ENCODE measurements around the gene KDM3B.

Gene KDM3B

GRCh38 chr5:138450971-138451370 lies 98.5 kb downstream of the KDM3B start:
- no peak for DNase-seq

GRCh38 chr5:138452720-138453119 lies 100.2 kb downstream of the KDM3B start:
- DNase-seq = no peak

- DNase-seq = no peak
These were observed 101.1 kb downstream of the KDM3B start for GRCh38 chr5:138453590-138453989.

GRCh38 chr5:138454121-138454520 lies 101.6 kb downstream of the KDM3B start:
- no peak for DNase-seq

GRCh38 chr5:138455232-138455930 lies 102.9 kb downstream of the KDM3B start:
- DNase-seq = no peak

- no peak for DNase-seq
These were observed 105.2 kb downstream of the KDM3B start for GRCh38 chr5:138457531-138458275.

- no peak for DNase-seq
These were observed 105.9 kb downstream of the KDM3B start for GRCh38 chr5:138458384-138458783.

- no peak for DNase-seq
These were observed 106.4 kb downstream of the KDM3B start for GRCh38 chr5:138458856-138459255.

- peak; percentile 92 for DNase-seq
These were observed 106.9 kb downstream of the KDM3B start for GRCh38 chr5:138459311-138459933.

GRCh38 chr5:138460032-138460693 lies 107.7 kb downstream of the KDM3B start:
- no peak for DNase-seq

GRCh38 chr5:138461343-138462125 lies 109.0 kb downstream of the KDM3B start:
- DNase-seq = no peak

- no peak for DNase-seq
These were observed 111.0 kb downstream of the KDM3B start for GRCh38 chr5:138463419-138464007.

- peak; percentile 96 for DNase-seq
These were observed 111.5 kb downstream of the KDM3B start for GRCh38 chr5:138464008-138464387.

GRCh38 chr5:138464388-138465260 lies 112.1 kb downstream of the KDM3B start:
- peak; percentile 94 for DNase-seq

- DNase-seq = peak; percentile 97
These were observed 113.0 kb downstream of the KDM3B start, which contains the start of gene EGR1 for GRCh38 chr5:138465261-138466124. TSS of gene EGR1 (plus strand) at chr5:138465479. CDS start at chr5:138465762, 283 bp downstream.

- peak; percentile 41 for DNase-seq
These were observed 113.8 kb downstream of the KDM3B start for GRCh38 chr5:138466125-138466899.

GRCh38 chr5:138466900-138467710 lies 114.6 kb downstream of the KDM3B start:
- DNase-seq = no peak

- DNase-seq = no peak
These were observed 115.2 kb downstream of the KDM3B start for GRCh38 chr5:138467711-138468132.

Measured in stimulated activated CD8-positive, alpha-beta memory T cell treated with anti-CD3 and anti-CD28 coated beads, Interleukin-4, amount 100 ng/mL, for 48 hours (primary cell).